ENCODE data around the gene HSD17B12. TPM values are rescaled to one million over a fixed set of nuclear protein-coding genes. Genes with fewer than 3 reads are reported as not detected.

HSD17B12 gene
- total and polyA plus RNA-seq, 2 experiments from 2014 or later, result 128 to 168 TPM

GRCh38 chr11:43871051-43871450 is 190.5 kb downstream of the HSD17B12 start:
- no peaks in the 10 kb centered on the region for H3K4me1 Mint-ChIP-seq
- no peaks in the 10 kb centered on the region for H3K36me3 ChIP-seq (ENCODE audit: insufficient read depth)
- H3K9me3 Mint-ChIP-seq, result no peaks in the 10 kb centered on the region; the same call in 2 of the 3 replicates
- no peak overlapping the region for H3K27ac ChIP-seq (ENCODE audit: low read depth)
- no peaks in the 10 kb centered on the region for H3K79me2 ChIP-seq (replicated peaks; ENCODE audit: insufficient read depth)
- H3K36me3 Mint-ChIP-seq (ENCODE audit: low read depth), result no peaks in the 10 kb centered on the region
- no peaks in the 10 kb centered on the region for H3K9me2 ChIP-seq (ENCODE audit: insufficient read depth)
- DNase-seq (ENCODE audit: low spot score) (no peak), ATAC-seq (no peak)
- H4K20me1 ChIP-seq (replicated peaks; ENCODE audit: insufficient read depth), result no peaks in the 10 kb centered on the region
- no peak overlapping the region for H2AFZ ChIP-seq
- H3F3A ChIP-seq (replicated peaks; ENCODE audit: low read depth), result no peaks in the 10 kb centered on the region
- H3K27me3 Mint-ChIP-seq (ENCODE audit: insufficient read depth, low read depth, poor library complexity), result peaks cover 4% of the 10 kb centered on the region
- peaks cover 17% of the 10 kb centered on the region; the same call in 1 of the 2 replicates for H3K27me3 ChIP-seq (ENCODE audit: insufficient read depth)
- H3K4me1 ChIP-seq (ENCODE audit: insufficient read depth), result no peaks in the 10 kb centered on the region
- H3K4me3 Mint-ChIP-seq, result no peak overlapping the region
- H3K4me2 ChIP-seq, result no peak overlapping the region
- no peak overlapping the region for H3K4me3 ChIP-seq
- no peak overlapping the region for H3K27ac Mint-ChIP-seq
- TF ChIP-seq POLR2AphosphoS5 (IDR thresholded peaks at IDR 0.05; ENCODE audit: low read depth) (no peak), REST (IDR thresholded peaks at IDR 0.05; ENCODE audit: unreplicated experiment) (no peak), ZNF331 (CRISPR knock-in tag; IDR thresholded peaks at IDR 0.05; ENCODE audit: low read depth) (no peak), ZNF462 (CRISPR knock-in tag; IDR thresholded peaks at IDR 0.05) (no peak), ZNF114 (CRISPR knock-in tag; IDR thresholded peaks at IDR 0.05) (no peak), CREB1 (CRISPR knock-in tag; IDR thresholded peaks at IDR 0.05; ENCODE audit: low read depth) (no peak), ETS1 (IDR thresholded peaks at IDR 0.05) (no peak), NANOG (IDR thresholded peaks at IDR 0.05; ENCODE audit: borderline replicate concordance) (no peak), EZH2phosphoT487 (IDR thresholded peaks at IDR 0.05; ENCODE audit: unreplicated experiment) (no peak), JUNB (IDR thresholded peaks at IDR 0.05; ENCODE audit: unreplicated experiment) (no peak), STAT1 (IDR thresholded peaks at IDR 0.05; ENCODE audit: unreplicated experiment) (no peak)

Measured in GM23338 (cell line).